H7 (cell line): Measurements from ENCODE around the gene GGTLC1. TPM values are rescaled to one million over a fixed set of nuclear protein-coding genes. Genes with fewer than 3 reads are reported as not detected.
"Not testable (repeated sequence)": the region's sequence is repeated elsewhere in the genome, so short reads cannot be mapped to it uniquely, and the experiment has no call there.

Source experiments
- DNase-seq: peaks from one replicate; pipeline ENCODE4 v3.0.0; 2012
- H3K27me3 ChIP-seq: 2 replicates; pipeline ENCODE4 v1.6.0; 2011; ENCODE audit warnings: mild to moderate bottlenecking, low read length; ENCODE audit not compliant: control insufficient read depth, insufficient read depth
- H3K36me3 ChIP-seq: replicated peaks from 2 replicates; pipeline ENCODE4 v1.5.1; 2011; ENCODE audit warnings: low read length; ENCODE audit not compliant: control insufficient read depth, insufficient read depth
- H3K4me3 ChIP-seq: 2 replicates; pipeline ENCODE4 v1.5.1; 2011; ENCODE audit warnings: low read depth, mild to moderate bottlenecking, control low read depth, low read length, moderate library complexity; ENCODE audit not compliant: insufficient read depth
- total RNA-seq: library from RNA; depleted of rRNA; stranded (reverse); fragments of >200 nt; shearing (Covaris generic); gene quantifications from 2 replicates; pipeline ENCODE4 v1.2.3, GENCODE V29; 2014

The GGTLC1 gene
- total RNA-seq, 1 experiment from 2014 or later: not detected

DNA sequence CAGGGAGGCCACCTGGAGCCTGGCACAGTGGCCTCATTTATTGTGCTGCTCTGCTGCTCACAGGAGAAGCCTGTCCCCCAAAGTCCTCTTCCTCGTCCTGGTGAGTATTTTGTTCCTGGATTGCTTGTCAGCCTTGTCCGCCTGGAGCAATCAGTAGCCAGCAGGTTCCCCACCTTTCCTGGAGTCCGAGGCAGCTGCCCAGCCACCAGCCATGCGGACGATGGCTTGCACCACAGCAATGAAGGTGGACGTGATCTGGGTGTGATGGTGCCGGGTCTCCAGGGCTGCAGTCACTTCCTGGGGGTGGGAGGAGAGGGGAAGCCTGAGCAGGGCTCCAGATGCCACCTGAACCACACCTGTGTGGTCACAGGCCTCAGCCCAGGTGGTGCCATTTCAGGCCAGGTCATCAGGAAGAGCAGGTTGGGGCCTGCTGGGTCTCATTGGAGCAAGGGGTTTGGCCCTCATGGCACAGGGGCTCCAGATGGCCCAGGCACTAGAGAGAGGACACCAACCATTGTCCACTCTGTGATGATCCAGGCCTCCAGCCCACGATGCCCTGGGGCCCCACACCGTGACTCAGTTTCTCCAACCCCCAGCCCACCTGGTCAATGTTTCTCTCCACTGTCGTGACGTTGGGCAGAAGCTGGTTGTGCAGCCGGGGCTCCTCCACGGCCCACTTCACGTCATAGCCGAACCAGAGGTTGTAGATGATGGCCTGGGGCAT lies 3.4 kb downstream of the GGTLC1 start:
- not testable (repeated sequence) for H3K36me3 ChIP-seq, H3K27me3 ChIP-seq, H3K4me3 ChIP-seq, DNase-seq

GRCh38 chr20:23984476-23985023 lies 4.0 kb downstream of the GGTLC1 start:
- H3K36me3 ChIP-seq, H3K4me3 ChIP-seq, H3K27me3 ChIP-seq, DNase-seq: not testable (repeated sequence)

DNA sequence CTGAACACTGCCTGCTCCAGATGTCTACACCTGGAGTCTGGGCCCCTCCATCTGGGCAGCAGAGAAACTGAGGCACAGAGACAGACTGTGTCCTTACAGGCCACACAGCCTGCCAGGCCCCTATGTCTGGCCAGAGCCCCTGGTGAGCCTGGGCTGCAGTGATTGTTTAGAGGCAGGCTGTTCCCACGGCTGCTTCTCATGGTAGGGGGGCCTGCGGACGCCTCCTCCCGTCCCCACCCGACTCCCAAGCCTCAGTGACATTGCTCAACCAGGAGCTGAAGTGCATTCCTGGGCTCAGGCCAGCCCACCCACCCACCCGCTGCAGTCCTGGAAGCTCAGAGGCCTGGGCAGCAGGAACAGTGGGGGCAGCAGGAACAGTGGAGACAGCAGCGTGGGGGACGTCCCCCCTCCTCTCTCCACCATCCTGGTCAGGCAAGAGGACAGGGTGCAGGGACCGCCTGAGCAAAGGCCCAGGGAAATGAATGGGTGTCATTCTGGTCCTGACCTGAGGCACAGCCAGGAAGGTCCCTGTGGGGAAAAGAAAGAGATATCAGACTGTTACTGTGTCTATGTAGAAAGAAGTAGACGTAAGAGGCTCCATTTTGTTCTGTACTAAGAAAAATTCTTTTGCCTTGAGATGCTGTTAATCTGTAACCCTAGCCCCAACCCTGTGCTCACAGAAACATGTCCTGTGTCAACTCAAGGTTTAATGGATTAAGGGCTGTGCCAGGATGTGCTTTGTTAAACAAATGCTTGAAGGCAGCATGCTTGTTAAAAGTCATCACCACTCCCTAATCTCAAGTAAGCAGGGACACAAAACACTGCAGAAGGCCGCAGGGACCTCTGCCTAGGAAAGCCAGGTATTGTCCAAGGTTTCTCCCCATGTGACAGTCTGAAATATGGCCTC lies 6.2 kb downstream of the GGTLC1 start:
- H3K27me3 ChIP-seq, DNase-seq, H3K4me3 ChIP-seq, H3K36me3 ChIP-seq: not testable (repeated sequence)

DNA sequence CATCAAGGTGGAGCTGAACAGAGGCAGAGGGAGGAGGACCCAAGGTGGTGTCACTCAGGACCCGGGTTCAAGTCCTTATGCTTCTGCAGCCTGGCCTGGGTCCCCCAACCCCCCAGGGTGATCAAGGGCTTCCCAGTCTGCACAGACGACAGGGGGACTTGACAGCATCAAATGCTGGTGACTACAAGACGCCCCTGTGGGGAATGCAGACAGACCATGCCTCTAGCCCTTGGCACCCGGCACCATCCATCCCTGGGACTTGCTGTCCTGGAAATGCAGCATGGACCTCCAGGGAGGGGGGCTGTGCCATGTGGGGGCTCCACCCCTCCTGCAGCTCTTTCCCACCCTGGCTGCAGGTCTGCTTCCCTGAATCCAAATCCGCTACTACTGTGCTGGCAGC lies 7.1 kb downstream of the GGTLC1 start:
- H3K27me3 ChIP-seq, H3K4me3 ChIP-seq, H3K36me3 ChIP-seq, DNase-seq: not testable (repeated sequence)

DNA sequence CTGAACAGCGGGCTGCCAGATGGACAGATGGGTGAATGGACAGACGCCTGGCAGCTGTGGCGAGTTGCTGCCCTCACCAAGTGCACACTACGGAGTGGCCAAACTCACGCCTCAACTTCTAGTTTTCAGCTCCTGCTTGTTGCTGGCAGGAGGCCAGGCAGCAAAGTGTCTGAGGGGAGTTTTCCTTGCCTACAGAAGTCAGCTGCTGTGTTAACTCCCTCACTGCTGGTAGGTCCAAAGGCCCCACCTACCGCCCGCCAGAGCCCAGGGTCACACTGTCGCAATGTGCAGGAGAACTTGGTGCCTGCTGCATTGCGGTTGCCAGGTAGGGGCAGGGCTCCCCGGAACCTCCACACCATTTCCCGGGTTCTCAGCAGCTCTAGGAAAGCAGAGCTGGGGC lies 7.6 kb downstream of the GGTLC1 start:
- not testable (repeated sequence) for H3K4me3 ChIP-seq, H3K27me3 ChIP-seq, H3K36me3 ChIP-seq, DNase-seq

- not testable (repeated sequence) for H3K27me3 ChIP-seq, DNase-seq, H3K4me3 ChIP-seq, H3K36me3 ChIP-seq
Observed at GRCh38 chr20:23979899-23980811, 8.4 kb downstream of the GGTLC1 start.

DNA sequence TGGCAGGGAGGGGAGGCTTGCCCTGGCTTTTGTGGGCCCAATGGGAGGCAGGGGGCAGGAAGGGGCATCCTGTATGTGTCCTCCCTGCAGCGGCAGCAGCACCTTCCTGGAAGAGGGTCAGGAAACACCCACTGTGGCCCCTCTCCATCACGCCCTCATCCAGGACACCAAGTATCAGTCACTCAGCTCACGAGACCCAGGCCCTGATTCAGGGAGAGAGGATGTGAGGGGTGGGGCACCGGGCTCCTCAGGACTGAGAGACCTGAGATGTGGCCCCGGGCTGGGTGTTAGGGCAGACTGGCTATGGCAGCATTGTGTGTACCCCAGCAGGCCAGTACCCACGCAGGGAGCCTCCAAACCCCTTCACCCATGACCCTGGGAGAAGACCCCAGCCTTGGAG lies 9.2 kb downstream of the GGTLC1 start:
- not testable (repeated sequence) for H3K27me3 ChIP-seq, H3K36me3 ChIP-seq, H3K4me3 ChIP-seq, DNase-seq

- H3K27me3 ChIP-seq, H3K4me3 ChIP-seq, H3K36me3 ChIP-seq: not testable (repeated sequence)
- DNase-seq: peak; percentile 40
Observed at GRCh38 chr20:23978457-23978856, 10.1 kb downstream of the GGTLC1 start.

- Histone ChIP-seq H3K4me3 (no peak overlapping the region), H3K36me3 (no peaks in the 10 kb centered on the region), H3K27me3 (no peaks in the 10 kb centered on the region)
- DNase-seq: no peak
Observed at GRCh38 chr20:23974966-23975365, 13.6 kb downstream of the GGTLC1 start.

DNA sequence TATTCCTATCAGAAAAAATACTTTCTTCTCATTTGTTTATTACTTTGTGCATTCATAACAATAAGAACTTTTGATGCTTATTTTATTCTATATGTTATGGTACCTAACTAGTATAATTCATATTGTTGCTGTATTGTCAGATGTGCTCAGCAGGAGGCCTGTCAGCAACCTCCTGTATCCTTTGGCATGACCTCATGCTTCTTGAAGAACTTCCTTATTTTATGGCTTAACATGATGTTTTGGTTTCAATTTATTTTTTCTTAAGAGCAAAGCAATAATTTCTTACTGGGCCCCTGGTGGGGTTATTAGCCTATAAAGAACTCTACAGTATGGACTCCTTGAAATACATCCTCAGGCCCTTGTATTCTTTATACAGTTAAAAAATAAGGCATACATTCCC lies 17.3 kb downstream of the GGTLC1 start:
- no peak overlapping the region for H3K4me3 ChIP-seq

GRCh38 chr20:23970049-23970448 lies 18.5 kb downstream of the GGTLC1 start:
- Histone ChIP-seq H3K4me3 (no peak overlapping the region), H3K36me3 (no peaks in the 10 kb centered on the region), H3K27me3 (no peaks in the 10 kb centered on the region)
- no peak for DNase-seq

More for the DNA sequence above, 17.3 kb downstream of the GGTLC1 start:
- no peaks in the 10 kb centered on the region for H3K36me3 ChIP-seq
- no peak for DNase-seq
- no peaks in the 10 kb centered on the region for H3K27me3 ChIP-seq

DNA sequence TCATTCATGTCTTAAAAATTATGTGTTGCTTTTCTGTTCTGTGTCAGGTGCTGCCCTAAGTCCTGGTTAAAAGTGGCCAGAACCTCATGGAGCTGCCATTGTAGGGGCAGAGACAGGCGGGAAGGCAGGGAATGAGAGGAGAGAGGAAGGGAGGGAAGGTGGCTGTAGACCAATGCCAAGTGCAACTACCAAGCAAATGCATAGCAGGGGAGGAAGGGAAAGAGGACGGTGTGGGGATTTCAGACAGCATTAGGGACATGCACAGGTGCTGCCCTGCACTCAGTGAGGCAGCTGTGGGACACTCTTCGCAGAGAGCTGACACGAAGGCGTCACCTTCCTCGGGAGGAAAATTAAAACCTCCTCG lies 21.0 kb downstream of the GGTLC1 start:
- no peak overlapping the region for H3K4me3 ChIP-seq
- no peaks in the 10 kb centered on the region for H3K27me3 ChIP-seq
- H3K36me3 ChIP-seq: no peaks in the 10 kb centered on the region
- no peak for DNase-seq

DNA sequence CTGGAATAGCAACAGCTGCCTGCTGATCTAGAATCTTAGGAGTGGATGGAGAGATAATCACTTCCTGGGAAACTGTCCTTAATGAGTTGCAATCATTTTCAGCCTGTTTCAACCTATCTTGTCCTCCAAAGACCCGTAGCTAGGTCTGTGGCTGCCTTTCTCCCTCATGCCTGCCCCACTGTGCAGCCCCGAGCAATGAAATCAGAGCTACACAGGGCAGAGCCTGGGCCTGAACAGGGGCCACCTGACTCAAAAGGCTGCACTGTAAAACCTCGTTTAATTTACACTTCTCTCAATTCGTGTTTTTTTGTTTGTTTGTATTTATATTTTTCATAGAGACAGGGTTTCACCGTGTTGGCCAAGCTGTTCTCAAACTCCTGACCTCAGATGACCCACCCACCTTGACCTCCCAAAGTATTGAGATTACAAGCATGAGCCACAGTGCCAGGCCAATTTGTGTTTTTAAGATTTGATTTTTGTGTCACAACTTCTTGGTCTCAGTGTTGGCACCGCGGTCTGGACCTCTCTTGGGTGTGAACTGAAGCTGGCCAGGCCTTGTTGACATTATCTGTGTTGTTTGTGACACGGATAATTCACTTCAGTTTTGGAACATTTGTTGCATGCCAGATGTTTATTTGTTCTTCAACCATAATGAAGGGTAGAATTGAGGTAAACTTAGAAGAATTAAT lies 21.5 kb downstream of the GGTLC1 start:
- no peak for DNase-seq
- Histone ChIP-seq H3K4me3 (no peak overlapping the region), H3K27me3 (no peaks in the 10 kb centered on the region), H3K36me3 (no peaks in the 10 kb centered on the region)

GRCh38 chr20:23966298-23966697 lies 22.3 kb downstream of the GGTLC1 start:
- no peaks in the 10 kb centered on the region for H3K36me3 ChIP-seq
- H3K4me3 ChIP-seq: no peak overlapping the region

More at GRCh38 chr20:23966298-23966697, 22.3 kb downstream of the GGTLC1 start:
- no peaks in the 10 kb centered on the region for H3K27me3 ChIP-seq
- no peak for DNase-seq
